ENCODE measurements around the gene LDLRAD2. TPM values are rescaled to one million over a fixed set of nuclear protein-coding genes. Genes with fewer than 3 reads are reported as not detected.
"Not testable (repeated sequence)": the region's sequence is repeated elsewhere in the genome, so short reads cannot be mapped to it uniquely, and the experiment has no call there.

LDLRAD2 gene
- total RNA-seq, 1 donor from 2014 or later = 0.04 TPM

DNA sequence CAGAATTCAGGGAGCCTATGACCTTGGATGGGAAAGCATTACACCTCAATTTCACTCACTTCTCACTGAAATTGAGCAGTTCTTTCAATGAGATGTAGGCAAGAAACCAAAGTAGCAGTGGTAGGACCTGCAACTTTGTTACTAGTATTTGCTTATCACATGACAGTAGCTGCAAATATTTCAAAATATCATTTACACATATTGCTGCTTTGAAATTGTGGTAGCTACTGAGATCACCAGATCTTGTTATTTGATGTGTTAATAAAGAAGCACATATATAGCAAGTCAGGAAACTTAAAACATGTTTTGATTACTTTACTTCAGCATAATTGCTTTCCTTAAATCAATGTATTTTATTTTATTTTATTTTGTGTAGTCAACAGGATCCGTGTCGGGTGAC lies 12.9 kb downstream of the LDLRAD2 start:
- no peak for ATAC-seq

DNA sequence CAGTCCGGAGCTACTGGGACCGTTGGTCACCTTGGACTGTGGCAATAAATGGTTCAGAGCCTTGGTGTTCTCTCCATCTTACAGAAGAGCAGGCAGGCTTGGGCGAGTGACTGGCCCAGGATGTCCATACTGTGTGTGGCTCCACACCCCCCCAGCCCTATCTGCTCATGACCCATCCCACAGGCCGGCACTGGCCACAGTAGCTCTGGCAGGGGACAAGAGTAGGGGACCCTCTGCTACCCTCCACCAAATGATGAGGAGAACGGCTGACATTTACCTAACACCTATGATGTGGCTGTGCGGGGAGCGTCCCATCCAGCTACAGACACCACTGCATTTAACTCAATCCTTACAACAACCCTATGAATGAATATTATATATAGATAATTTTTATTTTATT lies 13.3 kb downstream of the LDLRAD2 start:
- no peak for ATAC-seq

- not testable (repeated sequence) for ATAC-seq
These were observed 14.6 kb downstream of the LDLRAD2 start for GRCh38 chr1:21826694-21827093.

DNA sequence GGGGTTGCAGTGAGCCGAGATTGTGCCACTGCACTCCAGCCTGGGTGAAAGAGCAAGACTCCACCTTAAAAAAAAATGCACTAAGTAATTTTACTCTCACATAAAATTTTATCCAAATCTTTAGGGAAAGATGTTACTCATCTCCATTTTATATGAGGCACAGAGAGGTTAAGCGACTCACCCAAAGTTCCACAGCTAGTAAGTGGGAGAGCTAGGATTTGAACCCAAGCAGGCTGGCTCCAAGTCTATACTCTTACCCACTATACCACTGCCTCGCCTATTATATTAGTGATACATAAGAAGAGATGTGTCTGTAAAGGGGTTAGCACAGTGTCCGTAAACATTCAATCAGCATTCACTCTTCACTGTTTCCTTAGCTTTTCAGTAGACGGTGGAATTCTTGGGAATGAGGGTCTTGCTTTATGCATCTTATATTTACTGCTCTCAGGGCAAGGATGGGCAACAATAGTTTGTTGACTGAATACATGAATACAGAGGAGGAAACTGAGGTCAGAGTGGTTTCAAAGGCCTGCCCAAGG lies 15.1 kb downstream of the LDLRAD2 start:
- no peak for ATAC-seq

DNA sequence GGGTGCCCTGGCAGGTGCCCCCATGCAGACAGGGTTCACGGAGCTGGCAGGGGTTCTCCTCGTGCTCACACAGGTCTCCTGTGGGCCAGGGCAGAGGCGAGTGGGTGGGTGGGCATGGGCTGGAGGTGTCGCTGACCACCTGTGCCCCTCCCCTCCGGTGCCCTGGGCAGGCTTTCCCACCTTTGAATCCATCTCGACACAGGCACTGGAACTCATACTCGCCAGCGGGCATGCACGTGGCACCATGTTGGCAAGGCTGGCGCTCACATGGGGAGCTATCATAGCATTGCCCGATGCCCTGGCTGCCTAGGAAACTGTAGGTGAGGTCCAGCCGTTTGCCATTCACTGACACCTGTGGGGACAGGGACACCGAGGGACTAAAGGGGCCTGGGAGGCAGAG lies 16.0 kb downstream of the LDLRAD2 start:
- ATAC-seq = no peak

DNA sequence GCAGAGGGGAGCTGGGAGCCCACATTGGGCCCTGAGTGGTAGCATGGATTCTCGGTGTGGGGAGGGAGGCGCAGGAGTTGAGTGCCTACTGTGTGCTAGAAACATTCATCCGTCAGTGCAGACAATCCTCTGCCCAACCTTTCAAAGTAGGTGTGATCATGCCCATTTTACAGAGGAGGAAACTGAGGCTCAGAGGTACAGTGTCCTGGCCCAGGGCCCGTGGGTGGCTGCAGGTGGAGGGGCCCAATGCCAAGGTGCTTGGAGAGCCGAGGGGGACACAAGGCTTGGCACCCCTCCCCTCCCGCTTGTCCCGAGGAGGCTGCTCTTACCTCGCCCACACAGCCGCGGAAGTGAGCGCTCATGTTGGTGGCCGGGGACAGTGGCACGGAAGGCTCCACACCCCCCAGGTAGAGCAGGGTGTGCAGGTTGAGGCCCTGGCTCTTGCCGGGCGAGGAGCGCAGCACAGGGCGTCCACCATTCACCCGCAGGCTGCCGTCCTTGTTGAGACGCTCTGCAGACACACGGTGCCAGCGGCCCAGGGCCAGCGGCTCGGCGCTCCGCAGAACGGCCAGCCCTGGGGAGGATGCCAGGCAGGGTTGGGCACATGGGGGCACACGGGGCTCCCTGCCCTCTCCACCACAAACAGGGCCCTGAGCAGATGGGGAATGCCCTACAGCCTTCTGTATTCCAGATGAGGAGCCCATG lies 16.6 kb downstream of the LDLRAD2 start:
- ATAC-seq = no peak

GRCh38 chr1:21829294-21829693 lies 17.2 kb downstream of the LDLRAD2 start:
- no peak for ATAC-seq

GRCh38 chr1:21830792-21831453 lies 18.9 kb downstream of the LDLRAD2 start:
- no peak for ATAC-seq

DNA sequence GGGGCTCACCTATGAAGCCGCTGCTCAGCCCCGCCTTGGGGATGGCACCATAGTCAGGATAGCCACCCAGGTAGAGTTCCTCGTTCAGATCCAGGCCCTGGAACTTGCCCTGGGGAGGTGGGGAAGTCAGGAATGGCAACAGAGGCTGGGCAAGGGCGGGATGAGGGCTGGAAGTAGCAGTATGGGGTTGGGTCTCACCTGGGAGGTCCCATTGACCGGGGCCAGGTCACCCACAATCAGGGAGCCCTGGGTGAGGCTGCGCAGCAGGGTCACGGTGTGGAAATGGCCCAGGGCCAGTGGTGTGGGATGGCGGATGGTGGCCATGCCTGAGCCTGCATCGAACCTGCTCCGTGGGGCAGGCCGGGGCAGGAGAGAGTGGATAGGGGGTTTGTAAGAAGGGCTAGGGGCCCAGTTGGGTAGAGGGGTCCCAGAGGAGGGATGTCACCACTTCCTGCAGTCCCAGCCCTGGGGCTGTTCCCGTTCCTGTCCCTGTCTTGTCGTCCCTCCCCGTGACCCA lies 19.4 kb downstream of the LDLRAD2 start:
- no peak for ATAC-seq

- ATAC-seq = no peak
These were observed 21.4 kb downstream of the LDLRAD2 start for GRCh38 chr1:21833392-21833976.

GRCh38 chr1:21834094-21834493 lies 22.0 kb downstream of the LDLRAD2 start:
- ATAC-seq = no peak

DNA sequence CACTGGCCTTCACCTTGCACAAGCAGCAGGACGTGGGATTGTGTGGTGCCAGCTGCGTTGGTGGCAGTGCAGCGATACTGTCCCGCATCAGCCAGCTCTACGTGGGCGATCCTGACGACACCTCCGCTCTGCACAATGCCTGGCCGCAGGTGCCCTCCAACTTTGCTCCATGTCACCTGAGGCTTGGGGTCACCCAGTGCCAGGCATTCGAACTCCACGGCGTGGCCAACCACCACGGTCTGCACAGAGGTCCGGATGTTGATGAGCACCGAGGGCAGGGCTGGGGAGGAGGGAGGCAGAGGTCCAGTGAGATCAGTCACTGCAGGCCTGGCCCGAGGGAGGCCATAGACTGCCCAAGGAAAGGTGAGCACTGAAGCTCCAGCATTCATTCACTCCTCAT lies 22.6 kb downstream of the LDLRAD2 start:
- ATAC-seq = no peak

- ATAC-seq = no peak
These were observed 23.9 kb downstream of the LDLRAD2 start for GRCh38 chr1:21836010-21836409.

DNA sequence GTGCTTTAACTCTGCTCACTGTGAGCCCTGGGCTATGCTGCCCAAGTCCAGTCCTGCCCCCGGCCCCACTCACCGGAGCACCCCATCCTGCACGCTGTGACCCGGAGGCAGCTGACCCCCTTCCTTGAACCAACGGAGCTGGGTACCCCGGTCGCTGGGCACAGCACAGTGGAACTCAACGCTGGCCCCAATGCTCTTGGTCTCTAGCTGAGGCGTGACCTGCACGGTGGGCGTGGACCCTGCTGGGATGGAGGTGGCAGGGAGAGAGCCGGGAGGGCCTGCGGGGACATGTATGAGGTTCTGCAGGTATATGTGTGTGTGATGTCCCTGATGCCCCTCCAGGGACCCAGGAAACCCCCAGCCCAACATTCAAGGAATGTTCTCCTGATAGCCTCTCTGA lies 24.7 kb downstream of the LDLRAD2 start:
- no peak for ATAC-seq

DNA sequence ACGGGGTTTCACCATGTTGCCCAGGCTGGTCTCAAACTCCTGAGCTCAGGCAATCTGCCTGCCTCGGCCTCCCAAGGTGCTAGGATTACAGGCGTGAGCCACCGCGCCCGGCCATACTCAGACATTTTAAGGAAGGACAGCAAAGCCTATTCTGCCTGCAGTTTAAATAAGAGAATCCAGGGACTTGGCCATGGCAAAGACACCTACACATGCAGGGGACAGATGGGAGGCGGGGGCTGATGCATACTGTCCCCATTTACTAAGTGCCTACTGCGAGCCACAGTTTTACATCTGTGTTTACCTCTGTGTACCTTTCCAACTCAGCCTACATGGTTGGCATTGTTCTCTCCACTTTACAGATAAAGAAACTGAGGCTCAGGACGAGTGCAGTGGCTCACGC lies 25.4 kb downstream of the LDLRAD2 start:
- ATAC-seq = no peak

- no peak for ATAC-seq
These were observed 26.5 kb downstream of the LDLRAD2 start for GRCh38 chr1:21838359-21839157.

DNA sequence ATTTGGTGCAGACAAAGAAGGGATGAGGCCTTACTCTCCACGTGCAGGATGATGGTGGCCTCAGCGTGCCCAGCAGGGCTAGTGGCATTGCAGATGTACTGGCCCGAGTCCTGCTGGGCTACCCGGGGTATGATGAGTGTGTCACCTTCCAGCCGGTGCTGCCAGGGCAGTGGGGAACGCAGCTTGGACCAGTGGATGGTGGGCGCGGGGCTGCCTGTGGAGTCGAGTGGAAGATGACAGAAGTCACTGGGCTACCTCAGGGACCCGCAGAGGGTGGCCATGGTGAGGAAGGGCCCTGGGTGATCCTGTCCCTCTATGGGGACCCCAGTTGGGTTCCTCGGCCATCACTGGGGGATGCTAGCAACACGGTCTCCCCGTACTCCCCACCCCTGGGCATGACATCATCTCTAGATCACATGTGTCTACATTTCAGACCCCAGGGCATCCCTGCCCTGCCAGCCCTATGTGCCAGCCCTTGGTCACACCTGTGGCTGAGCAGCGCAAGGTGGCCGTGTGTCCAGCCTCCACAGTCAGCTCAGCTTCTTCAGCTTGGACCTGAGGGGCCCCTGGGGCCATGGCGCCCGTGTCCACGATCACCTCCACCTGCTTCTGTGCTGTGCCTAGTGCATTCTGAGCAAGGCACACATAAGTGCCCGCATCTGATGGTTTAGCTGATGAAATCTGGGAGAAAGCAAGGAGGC lies 27.4 kb downstream of the LDLRAD2 start:
- no peak for ATAC-seq

GRCh38 chr1:21840981-21841380 lies 28.9 kb downstream of the LDLRAD2 start:
- ATAC-seq = no peak

DNA sequence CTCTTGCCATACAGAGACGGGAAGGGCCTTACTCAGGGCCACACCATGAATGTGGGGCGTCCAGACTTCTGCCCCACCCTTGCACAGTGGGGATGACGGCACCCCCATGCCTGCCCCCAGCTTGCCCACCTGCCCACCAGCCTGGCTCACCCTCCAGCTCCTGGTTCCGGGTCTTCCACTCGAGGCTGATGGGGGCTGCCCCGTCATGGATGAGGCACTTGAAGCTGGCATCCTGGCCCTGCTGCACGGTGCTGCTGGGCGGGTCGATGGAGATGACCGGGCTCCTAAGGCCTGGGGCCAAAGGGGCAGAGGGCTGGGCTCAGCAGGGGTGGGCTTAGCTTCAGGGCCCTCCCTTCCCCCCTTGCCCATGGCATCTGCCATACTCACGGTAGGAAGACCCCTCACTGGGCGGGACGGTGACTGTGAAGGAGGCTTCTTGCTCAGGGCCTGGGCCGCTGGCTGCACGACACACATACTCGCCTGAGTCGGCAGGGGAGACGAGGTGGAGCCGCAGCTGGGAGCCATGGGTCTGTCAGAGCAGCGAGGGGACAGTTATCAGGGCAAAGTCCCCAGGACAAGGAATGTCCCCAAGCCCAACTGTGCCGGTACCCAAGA lies 29.9 kb downstream of the LDLRAD2 start:
- no peak for ATAC-seq

DNA sequence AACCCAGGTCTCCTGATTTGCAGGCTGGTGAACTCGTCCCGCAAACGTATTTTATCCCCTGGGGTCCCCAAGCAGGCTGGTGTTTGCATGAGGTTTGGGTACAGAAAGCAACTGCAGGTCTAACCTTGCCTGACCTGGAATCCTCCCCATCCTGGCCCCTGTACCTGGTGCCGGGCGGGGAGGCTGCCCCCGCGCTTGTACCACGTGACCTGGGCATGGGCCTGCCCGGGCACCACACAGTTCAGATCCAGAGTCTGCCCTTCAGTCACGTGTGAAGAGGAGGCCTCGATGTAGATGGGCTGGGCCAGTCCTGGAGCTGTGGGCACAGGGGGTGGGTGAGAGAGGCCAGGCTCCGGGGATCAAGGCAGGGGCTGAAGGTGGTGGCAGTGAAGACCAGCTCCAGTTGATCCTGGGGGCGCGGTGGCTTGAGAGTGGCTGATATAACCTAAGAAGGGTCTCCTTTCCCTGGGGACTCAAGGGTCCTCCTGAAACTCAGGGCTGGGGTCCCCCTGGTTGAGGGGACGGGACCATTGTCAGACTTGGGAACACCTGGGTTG lies 30.6 kb downstream of the LDLRAD2 start:
- ATAC-seq = peak; percentile 35

- ATAC-seq = no peak
These were observed 31.1 kb downstream of the LDLRAD2 start for GRCh38 chr1:21843208-21843607.
